Stromal cell of bone marrow (primary cell): ENCODE results near the gene SLC39A8.
"Not testable (repeated sequence)": the region's sequence is repeated elsewhere in the genome, so short reads cannot be mapped to it uniquely, and the experiment has no call there.

Experiments used
- DNase-seq: peaks from one replicate; pipeline ENCODE4 v3.0.0-alpha.2; 2012; ENCODE audit warnings: low read depth

Gene SLC39A8

GRCh38 chr4:102299354-102300107 lies 45.8 kb downstream of the SLC39A8 start:
- DNase-seq: peak; percentile 31

- DNase-seq: no peak
Measured at GRCh38 chr4:102298716-102299115, 46.6 kb downstream of the SLC39A8 start.

- DNase-seq: no peak
Measured at GRCh38 chr4:102295153-102295862, 50.0 kb downstream of the SLC39A8 start.

GRCh38 chr4:102288497-102288896 lies 56.8 kb downstream of the SLC39A8 start:
- DNase-seq: no peak

GRCh38 chr4:102285831-102286230 lies 59.5 kb downstream of the SLC39A8 start:
- peak; percentile 21 for DNase-seq

- no peak for DNase-seq
Measured at GRCh38 chr4:102281171-102281839, 64.0 kb downstream of the SLC39A8 start.

- DNase-seq: not testable (repeated sequence)
Measured at GRCh38 chr4:102273317-102273716, 72.0 kb downstream of the SLC39A8 start.

GRCh38 chr4:102272318-102272717 lies 73.0 kb downstream of the SLC39A8 start:
- no peak for DNase-seq

- no peak for DNase-seq
Measured at GRCh38 chr4:102268355-102268754, 76.9 kb downstream of the SLC39A8 start.

- peak; percentile 30 for DNase-seq
Measured at GRCh38 chr4:102263024-102263787, 82.1 kb downstream of the SLC39A8 start.

- no peak for DNase-seq
Measured at GRCh38 chr4:102259702-102260101, 85.6 kb downstream of the SLC39A8 start.

- no peak for DNase-seq
Measured at GRCh38 chr4:102259081-102259480, 86.2 kb downstream of the SLC39A8 start.

- no peak for DNase-seq
Measured at GRCh38 chr4:102256321-102256720, 89.0 kb downstream of the SLC39A8 start.

- DNase-seq: no peak
Measured at GRCh38 chr4:102253860-102254259, 91.4 kb downstream of the SLC39A8 start.

- DNase-seq: no peak
Measured at GRCh38 chr4:102252171-102252570, 93.1 kb downstream of the SLC39A8 start.

GRCh38 chr4:102250341-102250740 lies 94.9 kb downstream of the SLC39A8 start:
- no peak for DNase-seq

GRCh38 chr4:102247041-102247440 lies 98.2 kb downstream of the SLC39A8 start:
- peak; percentile 18 for DNase-seq

- DNase-seq: no peak
Measured at GRCh38 chr4:102246416-102246815, 98.9 kb downstream of the SLC39A8 start.

GRCh38 chr4:102244878-102245535 lies 100.3 kb downstream of the SLC39A8 start:
- DNase-seq: no peak

GRCh38 chr4:102243296-102243695 lies 102.0 kb downstream of the SLC39A8 start:
- DNase-seq: not testable (repeated sequence)

- no peak for DNase-seq
Measured at GRCh38 chr4:102234243-102234838, 110.9 kb downstream of the SLC39A8 start.
